Thyroid gland (tissue), 4 donors: ENCODE data around the gene ZNF44. TPM values are rescaled to one million over a fixed set of nuclear protein-coding genes. Genes with fewer than 3 reads are reported as not detected.

Source experiments
- DNase-seq, 2 donors: peaks; one replicate each; pipeline ENCODE4 v3.0.0-alpha.2; 2019
- H3K27ac ChIP-seq, 3 donors: fragments of 200-600 bp; sonication (generic); 1 replicate in 2 of 3; 2 replicates in 1 of 3; pipeline ENCODE4 v1.5.1; 2016 to 2019; ENCODE audit warnings: mild to moderate bottlenecking in 1 of 3, moderate library complexity in 1 of 3
- H3K27me3 ChIP-seq: fragments of 200-600 bp; sonication (generic); one replicate; pipeline ENCODE4 v1.5.1; 2019
- H3K36me3 ChIP-seq, 2 donors: fragments of 200-600 bp; sonication (generic); one replicate each; pipeline ENCODE4 v1.5.1; 2016 to 2019
- H3K4me1 ChIP-seq, 2 donors: fragments of 200-600 bp; sonication (generic); one replicate each; pipeline ENCODE4 v1.5.1; 2017 to 2019
- H3K4me3 ChIP-seq, 3 donors: fragments of 200-600 bp; sonication (generic); replicated peaks in 1 of 3; 1 replicate in 2 of 3; 2 replicates in 1 of 3; pipeline ENCODE4 v1.5.1; 2016; ENCODE audit warnings: mild to moderate bottlenecking in 1 of 3
- H3K9me3 ChIP-seq: fragments of 200-600 bp; sonication (generic); one replicate; pipeline ENCODE4 v1.5.1; 2017
- CTCF ChIP-seq, 6 experiments: fragments of 200-600 bp in 3 of 6; fragments of 450-650 bp in 3 of 6; sonication (generic) in 3 of 6; IDR thresholded peaks; one replicate each; pipeline ENCODE4 v1.5.1; 2016 to 2019; ENCODE audit warnings: antibody characterized with exemption in 6 of 6, mild to moderate bottlenecking in 2 of 6, inconsistent platforms in 1 of 6, moderate library complexity in 1 of 6
- POLR2A ChIP-seq, 2 donors: fragments of 450-650 bp; IDR thresholded peaks; one replicate each; pipeline ENCODE4 v1.6.1; 2017; ENCODE audit warnings: antibody characterized with exemption in 2 of 2, mild to moderate bottlenecking in 2 of 2, moderate library complexity in 1 of 2
- WGBS, 2 donors: methylation state at CpG; one replicate each; pipeline ENCODE4 v1.1.5; 2017; 5-methylcytosine and 5-hydroxymethylcytosine counted together
- intact Hi-C: fragments of 100-400 bp; cut with DNase I; formaldehyde crosslinking; loops from one replicate; pipeline ENCODE4 v1.15.1; 2023
- total RNA-seq, 4 donors: library from RNA; depleted of rRNA; stranded (reverse); fragments of >200 nt; gene quantifications; one replicate each; pipeline ENCODE4 v1.2.3, GENCODE V29; 2016

ZNF44 gene
- total RNA-seq, 4 donors from 2014 or later, result 13.7 to 24.6 (median 19.2) TPM

GRCh38 chr19:12278713-12279112, 16.0 kb downstream of the ZNF44 start:
- Histone ChIP-seq H3K27me3 (no peaks in the 10 kb centered on the region), H3K27ac (no peak overlapping the region), H3K36me3 (peaks cover 7 to 10% of the 10 kb centered on the region in 2 donors), H3K9me3 (no peaks in the 10 kb centered on the region), H3K4me3 (no peak overlapping the region), H3K4me1 (no peaks in the 10 kb centered on the region)
- no peak for TF ChIP-seq CTCF (IDR thresholded peaks at IDR 0.05)
- TF ChIP-seq POLR2A (IDR thresholded peaks at IDR 0.05), result no peak
- no peak for DNase-seq
- 75 to 79% methylated on average over 2 of the region's 2 CpGs for WGBS, 2 donors
- intact Hi-C loops, result loop anchor here (10.0 kb wide), 1 partner anchor 246 kb away; no protein-coding TSS in a partner anchor

- 98 to 99% methylated on average over 11 of the region's 11 CpGs for WGBS, 2 donors
- Histone ChIP-seq H3K4me3 (no peak overlapping the region), H3K27ac (no peak overlapping the region), H3K36me3 (peaks cover 21 to 37% of the 10 kb centered on the region in 2 donors), H3K4me1 (no peaks in the 10 kb centered on the region), H3K9me3 (no peaks in the 10 kb centered on the region), H3K27me3 (no peaks in the 10 kb centered on the region)
- no peak for DNase-seq
- intact Hi-C loops, result loop anchor here (10.0 kb wide), 1 partner anchor 252 kb away; no protein-coding TSS in a partner anchor
- TF ChIP-seq POLR2A (IDR thresholded peaks at IDR 0.05), result no peak
- TF ChIP-seq CTCF (IDR thresholded peaks at IDR 0.05), result no peak
Observed at GRCh38 chr19:12272980-12273901, 21.4 kb downstream of the ZNF44 start.

GRCh38 chr19:12272386-12272785, 22.3 kb downstream of the ZNF44 start:
- TF ChIP-seq POLR2A (IDR thresholded peaks at IDR 0.05) (no peak), CTCF (IDR thresholded peaks at IDR 0.05) (no peak)
- no peaks in the 10 kb centered on the region for H3K4me1 ChIP-seq
- WGBS, 2 donors, result 96 to 98% methylated on average over 5 of the region's 5 CpGs
- H3K27ac ChIP-seq, result no peak overlapping the region
- intact Hi-C loops, result loop anchor here (10.0 kb wide), 1 partner anchor 252 kb away; no protein-coding TSS in a partner anchor
- no peaks in the 10 kb centered on the region for H3K27me3 ChIP-seq
- peaks cover 21 to 37% of the 10 kb centered on the region in 2 donors for H3K36me3 ChIP-seq
- H3K4me3 ChIP-seq, result no peak overlapping the region
- H3K9me3 ChIP-seq, result no peaks in the 10 kb centered on the region
- DNase-seq, result no peak

- H3K36me3 ChIP-seq, result peaks cover 21 to 37% of the 10 kb centered on the region in 2 donors
- TF ChIP-seq CTCF (IDR thresholded peaks at IDR 0.05) (no peak), POLR2A (IDR thresholded peaks at IDR 0.05) (no peak)
- no peak overlapping the region for H3K27ac ChIP-seq
- no peak overlapping the region for H3K4me3 ChIP-seq
- WGBS, 2 donors, result 99% methylated on average over 2 of the region's 2 CpGs
- H3K4me1 ChIP-seq, result no peaks in the 10 kb centered on the region
- no peaks in the 10 kb centered on the region for H3K9me3 ChIP-seq
- H3K27me3 ChIP-seq, result no peaks in the 10 kb centered on the region
- intact Hi-C loops, result loop anchor here (10.0 kb wide), 1 partner anchor 254 kb away; no protein-coding TSS in a partner anchor
- no peak for DNase-seq
Observed at GRCh38 chr19:12270854-12271253, 23.8 kb downstream of the ZNF44 start.
